GM18508 (cell line): ENCODE measurements around the gene PRKAR2B.
"Not testable (repeated sequence)": the region's sequence is repeated elsewhere in the genome, so short reads cannot be mapped to it uniquely, and the experiment has no call there.

ENCODE experiments used
- ATAC-seq: cut with Tn5 transposase; IDR thresholded peaks from one replicate; pipeline ENCODE4 v1.9.1; 2021; ENCODE audit warnings: moderate number of reproducible peaks; ENCODE audit not compliant: insufficient read depth, unreplicated experiment

Gene PRKAR2B

DNA sequence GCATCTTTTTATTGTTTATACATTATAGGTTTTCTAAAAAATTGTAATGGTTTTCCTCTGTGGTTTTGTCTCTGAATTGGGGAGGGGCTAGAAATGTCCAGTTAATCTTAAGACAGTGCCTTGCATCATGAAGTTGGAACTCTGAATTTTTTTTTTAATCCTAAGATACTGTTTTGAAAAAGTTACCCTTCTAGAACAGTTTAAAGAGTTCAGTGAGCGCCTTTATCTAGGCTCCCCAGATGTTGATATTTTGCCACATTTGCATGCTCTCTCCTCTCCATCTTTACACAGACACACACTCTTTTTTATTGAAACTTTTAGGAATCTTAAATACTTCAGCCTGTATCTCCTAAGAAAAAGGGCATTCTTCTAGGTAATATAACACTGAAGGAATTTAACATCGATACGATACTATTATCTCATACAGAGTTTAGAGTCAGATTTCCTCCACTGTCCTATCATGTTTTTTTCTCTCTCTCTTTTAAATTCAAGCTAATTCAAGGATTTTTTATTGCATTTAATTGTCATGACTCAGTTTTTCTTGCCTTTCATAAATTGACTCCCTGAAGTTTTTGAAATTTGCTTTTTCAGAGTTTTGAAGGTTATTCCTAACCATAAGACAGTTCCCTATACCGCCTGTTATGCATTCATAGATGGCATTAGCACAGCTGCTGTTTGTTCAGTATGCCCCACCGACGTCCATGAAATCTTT is 31.5 kb downstream of the PRKAR2B start:
- ATAC-seq = no peak

GRCh38 chr7:107076781-107077698 is 32.5 kb downstream of the PRKAR2B start:
- no peak for ATAC-seq

GRCh38 chr7:107077699-107078516 is 33.4 kb downstream of the PRKAR2B start:
- no peak for ATAC-seq

GRCh38 chr7:107078517-107078966 is 34.0 kb downstream of the PRKAR2B start:
- no peak for ATAC-seq

DNA sequence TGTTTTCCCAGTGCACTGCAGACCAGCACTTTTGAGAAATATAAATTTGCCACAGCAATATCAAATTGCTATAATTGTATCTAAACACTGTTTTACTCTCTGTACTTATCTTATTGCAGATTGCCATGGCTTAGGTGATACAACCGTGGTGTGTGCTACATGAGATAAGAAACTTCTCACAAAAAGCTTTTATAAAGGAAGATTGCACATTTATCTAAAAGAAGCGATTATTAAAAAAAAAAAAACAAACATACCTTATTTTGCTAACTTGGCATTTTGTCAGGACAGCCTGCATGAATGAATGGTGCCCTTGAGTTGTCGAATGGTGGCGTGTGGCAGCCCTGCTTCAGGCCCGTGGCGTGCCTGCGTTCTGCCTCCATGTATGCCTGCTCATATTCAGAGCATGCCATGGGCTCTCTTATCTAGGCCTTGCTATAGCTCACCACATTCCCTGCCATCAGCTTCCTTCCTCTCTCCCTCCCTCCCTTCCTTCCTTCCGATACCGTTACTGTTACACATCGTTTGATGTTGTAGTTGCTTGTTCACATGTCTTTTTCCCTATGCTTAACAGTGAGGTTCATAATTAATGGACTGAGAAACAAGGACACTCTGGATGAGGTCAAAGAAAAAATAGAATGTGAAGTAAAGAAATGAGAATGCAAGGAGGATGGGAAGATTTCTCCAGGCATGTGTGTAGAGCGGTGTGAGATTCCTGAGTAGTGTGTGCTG is 34.9 kb downstream of the PRKAR2B start:
- ATAC-seq = no peak

DNA sequence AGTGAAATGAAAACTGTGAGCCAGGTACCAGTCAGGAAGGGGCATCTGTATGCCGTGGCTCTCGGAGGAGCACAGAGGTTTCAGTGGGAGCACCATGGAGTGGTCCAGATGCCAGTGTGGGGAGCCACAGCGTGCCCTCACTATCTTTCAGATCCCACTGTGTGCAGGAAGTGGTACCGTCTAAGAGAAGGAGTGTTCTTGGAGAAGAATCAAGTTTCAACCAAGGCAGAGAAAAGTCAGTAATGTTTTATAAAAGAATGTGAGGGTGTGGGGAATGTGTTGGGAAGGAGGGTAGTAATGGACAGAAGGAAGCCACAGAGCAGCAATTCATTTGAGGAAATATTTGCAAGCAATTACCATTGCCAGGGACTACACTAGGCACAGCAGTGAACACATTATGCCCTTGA is 35.6 kb downstream of the PRKAR2B start:
- ATAC-seq = no peak

GRCh38 chr7:107080533-107080932 is 36.0 kb downstream of the PRKAR2B start:
- no peak for ATAC-seq

DNA sequence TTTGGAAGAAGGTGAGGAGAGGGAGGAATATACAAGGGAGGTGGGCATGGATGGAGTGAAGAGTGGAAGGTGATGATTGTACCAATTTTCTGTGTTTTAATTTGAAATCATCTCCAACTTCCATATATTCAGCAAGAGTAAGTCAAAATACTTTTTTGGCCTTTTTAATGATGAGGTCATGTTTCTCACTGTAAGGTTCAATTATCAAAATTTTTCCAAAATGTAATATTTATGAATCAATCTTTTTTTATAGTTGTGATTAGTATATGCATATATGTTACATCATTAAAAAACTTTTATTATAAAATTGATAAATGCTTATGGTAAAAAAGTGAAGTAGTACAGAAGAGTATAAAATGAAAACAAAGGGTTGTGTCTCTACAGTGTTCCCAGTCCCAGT is 40.7 kb downstream of the PRKAR2B start:
- ATAC-seq = no peak

DNA sequence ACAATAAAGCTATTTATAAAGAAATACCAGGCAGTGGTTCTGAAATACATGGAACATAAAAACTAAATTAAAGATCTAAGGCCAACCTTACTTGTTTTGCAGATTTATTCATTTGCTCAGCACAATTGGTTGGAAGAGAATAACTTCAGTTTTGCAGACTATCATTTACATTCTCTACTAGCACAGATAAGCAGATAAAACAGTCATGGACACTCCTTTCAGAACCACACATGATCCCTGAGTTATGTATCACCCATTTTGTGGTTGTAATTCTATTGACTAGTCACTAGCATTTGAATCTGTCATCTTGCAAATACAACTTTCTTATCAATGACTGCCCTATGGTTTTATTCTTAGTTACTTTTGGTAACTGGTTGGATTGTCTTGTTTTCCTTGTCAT is 45.1 kb downstream of the PRKAR2B start:
- no peak for ATAC-seq

- no peak for ATAC-seq
These were observed 46.0 kb downstream of the PRKAR2B start for GRCh38 chr7:107090457-107090856.

DNA sequence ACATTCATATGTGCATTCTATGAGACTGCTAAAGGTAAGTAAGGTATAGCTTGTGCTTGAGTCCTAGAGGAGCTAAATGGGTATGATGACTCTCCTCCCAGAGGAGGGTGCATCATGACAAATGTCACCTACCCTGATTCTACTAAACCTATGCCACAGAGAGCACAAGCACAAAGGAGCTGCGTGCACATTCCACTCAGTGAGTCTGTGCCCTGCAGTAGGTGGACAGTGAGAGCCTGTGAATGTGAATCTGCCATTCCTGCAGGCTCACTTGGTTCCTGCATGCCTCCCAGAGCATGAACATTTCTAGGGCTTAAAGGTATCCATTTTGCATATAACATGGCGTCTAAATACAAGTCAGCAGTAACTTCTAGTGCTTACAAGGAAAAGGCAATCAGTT is 46.8 kb downstream of the PRKAR2B start:
- no peak for ATAC-seq

- not testable (repeated sequence) for ATAC-seq
These were observed 49.2 kb downstream of the PRKAR2B start for GRCh38 chr7:107093671-107094070.

DNA sequence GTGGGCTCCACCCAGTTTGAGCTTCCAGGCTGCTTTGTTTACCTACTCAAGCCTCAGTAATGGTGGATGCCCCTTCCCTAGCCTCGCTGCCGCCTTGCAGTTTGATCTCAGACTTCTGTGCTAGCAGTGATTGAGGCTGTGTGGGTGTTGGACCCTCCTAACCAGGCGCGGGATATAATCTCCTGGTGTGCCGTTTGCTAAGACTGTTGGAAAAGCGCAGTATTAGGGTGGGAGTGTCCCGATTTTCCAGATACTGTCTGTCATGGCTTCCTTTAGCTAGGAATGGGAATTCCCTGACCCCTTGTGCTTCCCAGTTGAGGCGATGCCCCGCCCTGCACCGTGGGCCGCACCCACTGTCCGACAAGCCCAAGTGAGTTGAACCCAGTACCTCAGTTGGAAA is 54.6 kb downstream of the PRKAR2B start:
- not testable (repeated sequence) for ATAC-seq

DNA sequence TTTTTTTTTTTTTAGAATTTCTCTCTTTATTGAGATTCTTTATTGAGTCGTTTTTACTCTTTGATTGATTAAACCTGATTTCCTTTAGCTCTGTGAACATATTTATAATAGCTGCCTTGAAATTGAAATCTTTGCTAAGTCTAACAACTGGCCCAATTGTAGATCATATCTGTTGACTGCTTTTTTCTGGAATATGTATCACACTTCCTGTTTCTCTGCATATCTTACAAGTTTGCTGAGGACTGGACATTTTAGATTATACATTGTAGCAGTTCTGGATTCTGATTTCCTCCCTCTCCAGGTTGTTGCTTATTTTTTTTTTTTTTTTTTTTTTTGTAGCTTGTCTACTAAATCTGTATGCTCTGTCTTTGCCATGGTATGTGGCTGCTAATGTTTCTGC is 56.3 kb downstream of the PRKAR2B start:
- no peak for ATAC-seq

- ATAC-seq = no peak
These were observed 58.9 kb downstream of the PRKAR2B start for GRCh38 chr7:107103369-107103768.

GRCh38 chr7:107104801-107105200 is 60.3 kb downstream of the PRKAR2B start:
- ATAC-seq = no peak

DNA sequence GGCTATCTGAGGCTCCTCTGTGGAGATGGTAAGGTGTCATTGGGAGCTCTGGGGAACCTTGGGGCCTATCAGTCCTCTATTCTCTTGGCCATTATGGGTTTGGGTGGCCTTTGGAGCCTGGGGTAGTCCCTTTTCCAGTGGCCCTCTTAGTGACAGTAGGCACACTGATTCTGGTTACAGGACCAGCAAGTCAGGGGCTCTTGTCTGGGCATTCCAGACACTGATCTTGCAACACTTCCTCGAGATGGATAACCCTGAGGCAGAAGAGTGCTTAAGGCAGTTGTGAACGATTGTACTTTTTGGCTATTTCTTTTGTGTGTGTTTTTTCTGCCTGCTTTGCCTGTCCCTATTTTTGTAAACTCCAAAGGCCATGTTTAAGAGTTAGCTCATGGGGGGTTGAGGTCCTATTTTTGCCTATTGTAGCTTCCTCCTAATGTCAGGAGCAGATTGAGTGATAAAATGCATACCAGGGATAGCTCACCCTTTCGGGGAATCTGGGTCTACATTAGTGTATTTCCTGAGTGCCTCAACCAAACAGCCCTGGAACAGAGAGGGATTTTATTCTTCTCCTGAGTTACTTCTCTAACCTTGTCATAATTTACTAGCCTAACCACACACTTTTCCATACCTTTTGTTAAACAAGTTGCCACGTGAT is 61.2 kb downstream of the PRKAR2B start:
- no peak for ATAC-seq

DNA sequence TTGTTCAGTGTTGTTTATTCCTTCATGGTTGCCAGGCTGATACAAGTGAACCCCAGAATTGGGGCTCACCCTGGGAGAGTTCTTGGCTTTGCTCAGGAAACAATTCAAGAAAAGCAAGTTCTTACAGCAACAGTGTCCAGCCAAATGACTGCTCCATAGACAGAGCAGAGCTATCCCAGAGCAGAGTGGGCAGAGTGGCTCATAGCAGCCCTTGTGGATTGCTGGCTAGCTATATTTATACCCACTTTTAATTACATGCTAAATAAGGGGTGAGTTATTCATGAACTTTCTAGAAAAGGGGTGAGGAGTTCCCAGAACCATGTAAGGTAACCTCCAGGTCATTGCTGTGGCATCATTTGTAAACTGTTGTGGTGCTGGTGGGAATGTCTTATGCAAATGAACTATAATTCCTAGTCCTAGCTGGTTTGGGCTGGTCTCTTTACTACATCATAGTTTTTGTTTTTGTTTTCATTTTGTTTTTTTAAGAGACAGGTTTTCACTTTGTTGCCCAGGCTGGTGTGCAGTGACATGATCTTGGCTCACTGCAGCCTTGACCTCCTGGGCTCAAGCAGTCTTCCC is 64.4 kb downstream of the PRKAR2B start:
- no peak for ATAC-seq

GRCh38 chr7:107109955-107110354 is 65.5 kb downstream of the PRKAR2B start:
- no peak for ATAC-seq
